ENCODE measurements around the gene CMTM4. TPM values are rescaled to one million over a fixed set of nuclear protein-coding genes. Genes with fewer than 3 reads are reported as not detected.
A peak's percentile ranks its signal among the peaks of the same experiment; 100 is the strongest.

The CMTM4 gene
- total RNA-seq, 4 donors from 2014 or later: 12.7 to 21.2 (median 17.2) TPM

DNA sequence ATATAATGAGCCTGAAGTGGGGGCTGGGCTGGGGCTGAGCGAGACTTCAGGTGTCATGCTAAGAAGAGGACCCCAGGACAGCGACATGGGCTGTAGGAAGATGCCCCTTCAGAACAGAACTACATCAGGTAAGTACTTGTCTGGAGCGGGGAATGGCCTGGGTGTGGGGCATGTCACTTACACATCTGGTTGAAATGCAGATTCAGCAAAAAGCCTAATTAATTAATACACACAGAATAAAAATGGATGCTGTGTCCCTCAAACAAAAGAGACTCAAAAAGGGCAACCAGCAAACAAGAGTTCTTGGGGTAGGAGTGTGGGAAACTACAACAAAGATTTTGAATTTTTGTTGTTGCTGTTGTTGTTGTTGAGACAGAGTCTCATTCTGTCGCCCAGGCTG, 105.5 kb downstream of the CMTM4 start:
- Histone ChIP-seq H3K27me3 (no peaks in the 10 kb centered on the region), H3K36me3 (no peaks in the 10 kb centered on the region), H3K4me1 (no peaks in the 10 kb centered on the region), H3K9me3 (peaks cover 0 to 5% (median 0%) of the 10 kb centered on the region in 3 donors), H3K4me3 (no peak overlapping the region), H3K27ac (no peak overlapping the region)
- WGBS, 2 donors (ENCODE audit: low coverage in 1 of 2): 90 to 94% methylated on average over 3 to 4 of the region's 4 CpGs
- TF ChIP-seq EP300 (IDR thresholded peaks at IDR 0.05): no peak
- TF ChIP-seq, protein P1, sequence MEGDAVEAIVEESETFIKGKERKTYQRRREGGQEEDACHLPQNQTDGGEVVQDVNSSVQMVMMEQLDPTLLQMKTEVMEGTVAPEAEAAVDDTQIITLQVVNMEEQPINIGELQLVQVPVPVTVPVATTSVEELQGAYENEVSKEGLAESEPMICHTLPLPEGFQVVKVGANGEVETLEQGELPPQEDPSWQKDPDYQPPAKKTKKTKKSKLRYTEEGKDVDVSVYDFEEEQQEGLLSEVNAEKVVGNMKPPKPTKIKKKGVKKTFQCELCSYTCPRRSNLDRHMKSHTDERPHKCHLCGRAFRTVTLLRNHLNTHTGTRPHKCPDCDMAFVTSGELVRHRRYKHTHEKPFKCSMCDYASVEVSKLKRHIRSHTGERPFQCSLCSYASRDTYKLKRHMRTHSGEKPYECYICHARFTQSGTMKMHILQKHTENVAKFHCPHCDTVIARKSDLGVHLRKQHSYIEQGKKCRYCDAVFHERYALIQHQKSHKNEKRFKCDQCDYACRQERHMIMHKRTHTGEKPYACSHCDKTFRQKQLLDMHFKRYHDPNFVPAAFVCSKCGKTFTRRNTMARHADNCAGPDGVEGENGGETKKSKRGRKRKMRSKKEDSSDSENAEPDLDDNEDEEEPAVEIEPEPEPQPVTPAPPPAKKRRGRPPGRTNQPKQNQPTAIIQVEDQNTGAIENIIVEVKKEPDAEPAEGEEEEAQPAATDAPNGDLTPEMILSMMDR (IDR thresholded peaks at IDR 0.05): no peak
- TF ChIP-seq POLR2A (IDR thresholded peaks at IDR 0.05): no peak
- TF ChIP-seq POLR2AphosphoS5 (IDR thresholded peaks at IDR 0.05): no peak
- ATAC-seq: no peak

DNA sequence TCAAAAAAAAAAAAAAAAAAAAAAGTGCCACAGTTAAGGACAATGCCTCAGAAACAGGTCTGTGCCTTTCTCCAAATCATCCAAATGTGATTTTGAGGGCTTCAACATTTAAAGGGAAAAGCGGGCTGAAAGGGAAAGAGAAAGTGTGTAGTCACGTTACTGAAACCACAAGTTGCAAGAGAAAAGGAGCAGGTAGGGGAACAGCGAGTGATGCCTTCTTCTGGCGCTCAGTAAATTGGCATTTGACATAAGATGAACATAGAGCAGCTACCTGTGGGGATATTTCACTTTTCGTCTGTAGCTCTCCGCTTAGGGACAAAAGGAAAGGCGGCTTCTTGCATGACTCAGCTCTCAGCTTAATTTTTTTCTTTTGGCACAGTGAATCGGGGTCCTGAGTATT, 106.2 kb downstream of the CMTM4 start:
- ATAC-seq: no peak
- Histone ChIP-seq H3K4me3 (no peak overlapping the region), H3K27me3 (no peaks in the 10 kb centered on the region), H3K9me3 (peaks cover 0 to 5% (median 0%) of the 10 kb centered on the region in 3 donors), H3K27ac (no peak overlapping the region), H3K4me1 (no peaks in the 10 kb centered on the region), H3K36me3 (no peaks in the 10 kb centered on the region)
- 85 to 95% methylated on average over 6 to 8 of the region's 8 CpGs for WGBS, 2 donors (ENCODE audit: low coverage in 1 of 2)
- TF ChIP-seq EP300 (IDR thresholded peaks at IDR 0.05) (no peak), POLR2A (IDR thresholded peaks at IDR 0.05) (no peak), POLR2AphosphoS5 (IDR thresholded peaks at IDR 0.05) (no peak)
- TF ChIP-seq, protein P1 (IDR thresholded peaks at IDR 0.05): no peak

DNA sequence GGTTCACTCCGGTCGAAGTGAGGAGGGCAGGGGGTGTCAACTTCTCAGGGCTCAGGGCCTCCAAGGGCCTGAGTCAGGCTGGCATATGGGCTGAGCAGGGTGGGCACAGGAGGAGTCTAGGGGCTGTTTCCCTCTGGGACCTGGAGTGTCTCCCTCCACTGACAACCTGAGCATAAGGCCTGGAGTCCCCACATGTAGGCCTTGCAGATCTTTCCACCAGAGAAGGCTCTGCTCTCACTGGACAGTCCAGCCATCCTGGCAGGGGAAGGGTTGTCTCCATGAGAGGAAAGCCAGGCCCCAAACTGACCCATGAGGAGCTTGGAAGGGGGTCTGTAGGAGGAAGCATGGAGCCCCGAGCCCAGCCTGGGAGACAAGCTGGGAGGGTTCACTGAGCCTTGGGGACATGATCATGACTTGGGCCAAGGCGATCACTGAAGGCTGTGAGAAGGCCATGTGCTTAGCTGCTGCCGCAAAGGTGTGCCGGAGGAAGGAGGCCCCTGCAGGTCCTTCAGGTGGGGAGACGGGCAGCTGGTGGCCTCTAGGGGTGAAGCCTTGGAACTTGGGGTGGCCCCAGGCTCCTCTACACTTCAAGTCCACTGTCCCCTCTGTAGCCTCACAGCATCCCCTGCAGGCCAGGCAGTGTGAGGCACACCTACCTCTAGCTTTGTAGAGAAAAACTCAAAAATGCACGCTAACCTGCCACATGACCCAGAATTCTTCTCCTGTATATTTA, 107.4 kb downstream of the CMTM4 start:
- TF ChIP-seq, protein P1 (IDR thresholded peaks at IDR 0.05): peak in 3 of 4 experiments; percentile 31 to 54 (median 35)
- no peak for TF ChIP-seq POLR2A (IDR thresholded peaks at IDR 0.05)
- no peaks in the 10 kb centered on the region for H3K4me1 ChIP-seq
- H3K9me3 ChIP-seq: peaks cover 0 to 5% (median 0%) of the 10 kb centered on the region in 3 donors
- no peak overlapping the region for H3K4me3 ChIP-seq
- ATAC-seq: peak; percentile 63
- no peaks in the 10 kb centered on the region for H3K27me3 ChIP-seq
- H3K27ac ChIP-seq: no peak overlapping the region
- WGBS, 2 donors (ENCODE audit: low coverage in 1 of 2): 81 to 83% methylated on average over 1 to 2 of the region's 8 CpGs
- H3K36me3 ChIP-seq: no peaks in the 10 kb centered on the region

DNA sequence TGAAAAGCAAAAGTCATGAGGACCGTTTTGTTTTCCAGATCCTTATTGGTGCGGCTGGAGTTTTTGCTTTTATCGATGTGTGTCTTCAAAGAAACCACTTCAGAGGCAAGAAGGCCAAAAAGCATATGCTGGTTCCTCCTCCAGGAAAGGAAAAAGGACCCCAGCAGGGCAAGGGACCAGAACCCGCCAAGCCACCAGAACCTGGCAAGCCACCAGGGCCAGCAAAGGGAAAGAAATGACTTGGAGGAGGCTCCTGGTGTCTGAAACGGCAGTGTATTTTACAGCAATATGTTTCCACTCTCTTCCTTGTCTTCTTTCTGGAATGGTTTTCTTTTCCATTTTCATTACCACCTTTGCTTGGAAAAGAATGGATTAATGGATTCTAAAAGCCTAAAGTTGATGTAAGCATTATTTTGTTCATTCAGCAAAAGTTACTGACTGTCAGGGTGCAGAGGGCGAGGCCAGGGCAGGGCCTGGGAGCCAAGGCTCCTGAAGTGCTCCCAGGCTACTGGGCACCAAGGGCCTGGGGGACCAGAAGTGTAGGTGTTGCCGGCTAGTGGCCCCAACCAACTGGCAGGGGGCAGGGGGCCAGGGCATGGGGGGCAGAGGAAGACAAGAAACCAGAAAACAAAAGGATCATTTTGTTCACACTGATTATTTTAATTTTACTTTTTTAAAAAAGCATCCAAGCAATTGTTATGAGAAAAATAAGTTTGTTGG, 108.5 kb downstream of the CMTM4 start:
- peak overlapping the region in 1 of 2 donors; percentile 25 for H3K4me3 ChIP-seq
- H3K36me3 ChIP-seq: no peaks in the 10 kb centered on the region
- H3K4me1 ChIP-seq: no peaks in the 10 kb centered on the region
- H3K27me3 ChIP-seq: no peaks in the 10 kb centered on the region
- no peak overlapping the region for H3K27ac ChIP-seq
- no peak for TF ChIP-seq POLR2A (IDR thresholded peaks at IDR 0.05)
- no peak for TF ChIP-seq POLR2AphosphoS5 (IDR thresholded peaks at IDR 0.05)
- TF ChIP-seq, protein P1 (IDR thresholded peaks at IDR 0.05): no peak
- TF ChIP-seq EP300 (IDR thresholded peaks at IDR 0.05): no peak
- no peak for ATAC-seq
- 52 to 93% methylated on average over 2 to 6 of the region's 7 CpGs for WGBS, 2 donors (ENCODE audit: low coverage in 1 of 2)
- no peaks in the 10 kb centered on the region for H3K9me3 ChIP-seq

Measured in gastroesophageal sphincter (tissue), 4 donors.